Astrocyte (in vitro differentiated cells and primary cell): ENCODE measurements around the gene FAM200A. TPM values are rescaled to one million over a fixed set of nuclear protein-coding genes. Genes with fewer than 3 reads are reported as not detected.

Experiments
- DNase-seq: peaks from one replicate; pipeline ENCODE4 v3.0.0-alpha.2; 2010; ENCODE audit warnings: low read depth
- FAIRE-seq: peaks from 2 replicates; lab custom pipeline; 2011; peaks lifted over from hg19 to GRCh38; lab: Jason Lieb, UNC
- H2AFZ ChIP-seq: 2 replicates; pipeline ENCODE4 v1.6.0; 2012; ENCODE audit warnings: low read depth, low read length, inconsistent platforms
- H3K27ac ChIP-seq: 2 replicates; pipeline ENCODE4 v1.5.1; 2011; ENCODE audit warnings: low read depth, low read length, inconsistent platforms
- H3K27me3 ChIP-seq: 2 replicates; pipeline ENCODE4 v1.6.0; 2011; ENCODE audit warnings: low read length, inconsistent platforms; ENCODE audit not compliant: insufficient read depth
- H3K36me3 ChIP-seq: 2 replicates; pipeline ENCODE4 v1.5.1; 2011; ENCODE audit warnings: low read length, inconsistent platforms; ENCODE audit not compliant: insufficient read depth
- H3K4me1 ChIP-seq: 2 replicates; pipeline ENCODE4 v1.5.1; 2011; ENCODE audit warnings: low read length, inconsistent platforms; ENCODE audit not compliant: insufficient read depth
- H3K4me2 ChIP-seq: 2 replicates; pipeline ENCODE4 v1.6.0; 2012; ENCODE audit warnings: low read length, inconsistent platforms
- H3K4me3 ChIP-seq: 2 replicates; pipeline ENCODE4 v1.5.1; 2011; ENCODE audit warnings: low read depth, mild to moderate bottlenecking, low read length, inconsistent platforms; ENCODE audit not compliant: insufficient read depth
- H3K79me2 ChIP-seq: 2 replicates; pipeline ENCODE4 v1.6.0; 2012; ENCODE audit warnings: mild to moderate bottlenecking, low read length, inconsistent platforms; ENCODE audit not compliant: insufficient read depth
- H3K9ac ChIP-seq: 2 replicates; pipeline ENCODE4 v1.6.0; 2012; ENCODE audit warnings: mild to moderate bottlenecking, low read length, inconsistent platforms
- H3K9me3 ChIP-seq: 2 replicates; pipeline ENCODE4 v1.5.1; 2012; ENCODE audit warnings: low read depth, mild to moderate bottlenecking, low read length, inconsistent platforms; ENCODE audit not compliant: insufficient read depth
- H4K20me1 ChIP-seq: 2 replicates; pipeline ENCODE4 v1.6.0; 2012; ENCODE audit warnings: low read length, inconsistent platforms; ENCODE audit not compliant: insufficient read depth
- H3K27ac Mint-ChIP-seq: one replicate; pipeline ENCODE4 v1.8.0; 2021; ENCODE audit warnings: mild to moderate bottlenecking, mixed read lengths; ENCODE audit not compliant: unreplicated experiment
- H3K27me3 Mint-ChIP-seq: one replicate; pipeline ENCODE4 v1.8.0; 2021; ENCODE audit warnings: low read depth, mixed read lengths; ENCODE audit not compliant: unreplicated experiment
- H3K36me3 Mint-ChIP-seq: one replicate; pipeline ENCODE4 v1.8.0; 2021; ENCODE audit warnings: low read depth, mixed read lengths; ENCODE audit not compliant: unreplicated experiment
- H3K4me1 Mint-ChIP-seq: one replicate; pipeline ENCODE4 v1.8.0; 2021; ENCODE audit warnings: low read depth, mixed read lengths; ENCODE audit not compliant: unreplicated experiment
- H3K4me3 Mint-ChIP-seq: one replicate; pipeline ENCODE4 v1.8.0; 2021; ENCODE audit warnings: mild to moderate bottlenecking, moderate library complexity, mixed read lengths; ENCODE audit not compliant: unreplicated experiment
- H3K9me3 Mint-ChIP-seq: one replicate; pipeline ENCODE4 v1.8.0; 2021; ENCODE audit warnings: mild to moderate bottlenecking, mixed read lengths; ENCODE audit not compliant: unreplicated experiment
- CTCF ChIP-seq: IDR thresholded peaks from 2 replicates; pipeline ENCODE4 v1.5.1; 2011; ENCODE audit warnings: low read depth, mild to moderate bottlenecking, inconsistent platforms, low read length, moderate library complexity; ENCODE audit not compliant: insufficient read depth
- EZH2 ChIP-seq: IDR thresholded peaks from 2 replicates; pipeline ENCODE4 v1.6.1; 2012; ENCODE audit warnings: mild to moderate bottlenecking, low read length, inconsistent platforms; ENCODE audit not compliant: insufficient read depth
- total RNA-seq: library from RNA; stranded (reverse); gene quantifications from 2 replicates; pipeline ENCODE4 v1.2.1, GENCODE V29; 2021

The FAM200A gene
- total RNA-seq, 1 donor from 2014 or later = 4.7 TPM

DNA sequence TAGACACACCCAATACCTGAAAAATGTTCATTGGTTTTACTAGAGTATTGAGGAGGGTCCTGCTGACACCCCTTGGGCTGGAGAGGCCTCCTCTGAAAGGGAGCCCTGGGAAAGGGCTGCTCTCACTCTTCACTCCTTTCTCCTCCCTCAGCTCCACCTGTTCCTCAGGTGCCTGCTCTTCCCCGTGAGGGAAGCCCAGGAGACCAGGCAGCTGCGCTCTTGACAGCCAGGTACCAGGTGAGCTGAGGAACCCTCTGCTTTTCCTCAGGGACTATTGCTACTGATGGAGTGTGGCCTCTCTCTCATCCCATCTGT is 9.8 kb upstream of the FAM200A start:
- Histone ChIP-seq H3K9me3 (no peaks in the 10 kb centered on the region), H4K20me1 (peaks cover 28% of the 10 kb centered on the region), H2AFZ (no peak overlapping the region), H3K9ac (peak overlapping the region; percentile 81), H3K4me1 (peaks cover 52% of the 10 kb centered on the region), H3K36me3 (peaks cover 43% of the 10 kb centered on the region), H3K4me2 (peak overlapping the region; percentile 80), H3K27me3 (no peaks in the 10 kb centered on the region), H3K4me3 (no peak overlapping the region), H3K79me2 (peaks cover 81% of the 10 kb centered on the region), H3K27ac (peak overlapping the region; percentile 97)
- TF ChIP-seq EZH2 = no peak
- no peak for TF ChIP-seq CTCF
- H3K4me1 Mint-ChIP-seq = peaks cover 44% of the 10 kb centered on the region
- H3K36me3 Mint-ChIP-seq = peaks cover 25% of the 10 kb centered on the region
- DNase-seq (no peak), FAIRE-seq (no peak)
- H3K27me3 Mint-ChIP-seq = no peaks in the 10 kb centered on the region
- H3K4me3 Mint-ChIP-seq = peak overlapping the region; percentile 57
- no peaks in the 10 kb centered on the region for H3K9me3 Mint-ChIP-seq
- H3K27ac Mint-ChIP-seq = peak overlapping the region; percentile 97

- Histone ChIP-seq H3K4me2 (peak overlapping the region; percentile 95), H2AFZ (no peak overlapping the region), H4K20me1 (peaks cover 28% of the 10 kb centered on the region), H3K9ac (peak overlapping the region; percentile 81), H3K4me1 (peaks cover 52% of the 10 kb centered on the region), H3K27ac (peak overlapping the region; percentile 97), H3K27me3 (no peaks in the 10 kb centered on the region), H3K9me3 (no peaks in the 10 kb centered on the region), H3K4me3 (no peak overlapping the region), H3K79me2 (peaks cover 78% of the 10 kb centered on the region), H3K36me3 (peaks cover 41% of the 10 kb centered on the region)
- TF ChIP-seq EZH2 (no peak), CTCF (no peak)
- Mint-ChIP-seq H3K27me3 (no peaks in the 10 kb centered on the region), H3K4me1 (peaks cover 45% of the 10 kb centered on the region), H3K4me3 (peak overlapping the region; percentile 100), H3K27ac (peak overlapping the region; percentile 86), H3K36me3 (peaks cover 25% of the 10 kb centered on the region), H3K9me3 (no peaks in the 10 kb centered on the region)
- no peak for DNase-seq
- no peak for FAIRE-seq
These were observed 9.2 kb upstream of the FAM200A start for GRCh38 chr7:99560834-99561736.
